Prostate gland (tissue), 2 donors: ENCODE results near the gene TOP2A.

Source experiments
- POLR2A ChIP-seq: fragments of 450-650 bp; IDR thresholded peaks from one replicate; pipeline ENCODE4 v1.6.1; 2016; ENCODE audit warnings: antibody characterized with exemption, mild to moderate bottlenecking
- POLR2AphosphoS5 ChIP-seq: sonication (generic); formaldehyde crosslinking; IDR thresholded peaks from one replicate; pipeline ENCODE4 v1.6.1; 2017; ENCODE audit warnings: antibody characterized with exemption
- TF ChIP-seq, protein P1 (sequence below), 4 experiments: fragments of 200-600 bp in 2 of 4; fragments of 450-650 bp in 2 of 4; sonication (generic) in 2 of 4; IDR thresholded peaks; 1 replicate in 3 of 4; 2 replicates in 1 of 4; pipeline ENCODE4 v1.5.1; 2016 to 2019; ENCODE audit warnings: antibody characterized with exemption in 4 of 4, mild to moderate bottlenecking in 2 of 4, moderate library complexity in 2 of 4

DNA sequence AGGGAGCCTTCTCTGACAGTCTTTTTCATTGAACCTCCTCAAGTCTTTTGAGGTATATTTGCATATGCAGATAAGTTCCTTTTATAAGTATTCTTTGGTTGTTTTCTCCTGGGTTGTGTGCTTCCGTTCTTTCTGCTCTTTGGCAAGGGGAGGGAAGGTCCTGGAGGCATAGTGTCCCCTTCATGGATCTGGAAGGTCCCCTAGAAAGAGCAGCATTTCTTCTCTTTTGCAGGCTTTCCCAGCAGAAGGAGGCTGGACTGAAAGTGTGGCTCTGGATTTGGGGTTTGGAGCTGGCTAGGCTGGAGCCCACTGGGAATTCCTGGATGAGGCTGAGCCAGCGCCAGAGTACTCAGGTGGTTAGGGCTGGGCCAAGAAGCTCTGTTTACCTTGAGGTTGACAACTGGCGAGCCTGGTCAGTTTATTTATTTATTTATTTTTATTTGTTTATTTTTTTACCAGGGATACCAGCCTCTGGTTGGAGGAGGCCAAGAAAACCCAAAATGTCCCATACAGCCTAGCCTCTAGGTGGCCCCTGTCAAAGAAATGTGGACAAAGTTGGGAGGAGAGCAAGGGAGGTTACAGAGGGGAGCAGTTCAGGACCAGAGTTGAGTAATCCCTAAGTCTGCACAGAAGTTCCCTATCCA lies 5.4 kb upstream of the TOP2A start:
- no peak for TF ChIP-seq POLR2A
- TF ChIP-seq, protein P1, sequence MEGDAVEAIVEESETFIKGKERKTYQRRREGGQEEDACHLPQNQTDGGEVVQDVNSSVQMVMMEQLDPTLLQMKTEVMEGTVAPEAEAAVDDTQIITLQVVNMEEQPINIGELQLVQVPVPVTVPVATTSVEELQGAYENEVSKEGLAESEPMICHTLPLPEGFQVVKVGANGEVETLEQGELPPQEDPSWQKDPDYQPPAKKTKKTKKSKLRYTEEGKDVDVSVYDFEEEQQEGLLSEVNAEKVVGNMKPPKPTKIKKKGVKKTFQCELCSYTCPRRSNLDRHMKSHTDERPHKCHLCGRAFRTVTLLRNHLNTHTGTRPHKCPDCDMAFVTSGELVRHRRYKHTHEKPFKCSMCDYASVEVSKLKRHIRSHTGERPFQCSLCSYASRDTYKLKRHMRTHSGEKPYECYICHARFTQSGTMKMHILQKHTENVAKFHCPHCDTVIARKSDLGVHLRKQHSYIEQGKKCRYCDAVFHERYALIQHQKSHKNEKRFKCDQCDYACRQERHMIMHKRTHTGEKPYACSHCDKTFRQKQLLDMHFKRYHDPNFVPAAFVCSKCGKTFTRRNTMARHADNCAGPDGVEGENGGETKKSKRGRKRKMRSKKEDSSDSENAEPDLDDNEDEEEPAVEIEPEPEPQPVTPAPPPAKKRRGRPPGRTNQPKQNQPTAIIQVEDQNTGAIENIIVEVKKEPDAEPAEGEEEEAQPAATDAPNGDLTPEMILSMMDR (IDR thresholded peaks at IDR 0.05): no peak
- TF ChIP-seq POLR2AphosphoS5: no peak
